Endothelial cell of umbilical vein (primary cell): ENCODE data around the gene TMSB10.

Experiments
- CTCF ChIP-seq, 2 donors: IDR thresholded peaks; 1 replicate in 1 of 2; 2 replicates in 1 of 2; pipeline ENCODE4 v1.5.1; 2011; ENCODE audit warnings: low read length in 2 of 2, mild to moderate bottlenecking in 2 of 2, moderate library complexity in 2 of 2, control low read depth in 1 of 2, inconsistent platforms in 1 of 2, low read depth in 1 of 2; ENCODE audit not compliant: insufficient read depth in 1 of 2; ENCODE audit errors: extremely low read depth in 1 of 2
- EZH2 ChIP-seq: IDR thresholded peaks from 2 replicates; pipeline ENCODE4 v1.6.1; 2012; ENCODE audit warnings: borderline replicate concordance, low read depth, mild to moderate bottlenecking, moderate library complexity, low read length, inconsistent platforms; ENCODE audit not compliant: severe bottlenecking
- FOS ChIP-seq: IDR thresholded peaks from 2 replicates; pipeline ENCODE4 v1.6.1; 2011; ENCODE audit warnings: mild to moderate bottlenecking, low read length, moderate library complexity, borderline replicate concordance; ENCODE audit not compliant: insufficient read depth
- MAX ChIP-seq: IDR thresholded peaks from 2 replicates; pipeline ENCODE4 v1.6.1; 2011; ENCODE audit not compliant: insufficient read depth, insufficient read length
- POLR2A ChIP-seq: IDR thresholded peaks from 2 replicates; pipeline ENCODE4 v1.6.1; 2012; ENCODE audit warnings: low read depth, mild to moderate bottlenecking, control low read depth, low read length
- POLR2AphosphoS5 ChIP-seq: IDR thresholded peaks from 2 replicates; pipeline ENCODE4 v1.6.1; 2012; ENCODE audit warnings: low read depth, mild to moderate bottlenecking, control low read depth, low read length, moderate library complexity; ENCODE audit not compliant: insufficient read depth

- TF ChIP-seq CTCF (IDR thresholded peaks at IDR 0.05; ENCODE audit: extremely low read depth in 1 of 2, insufficient read depth in 1 of 2, low read depth in 1 of 2, low read length in 2 of 2) = no peak
- peak; percentile 45 for TF ChIP-seq POLR2A
- no peak for TF ChIP-seq MAX
- no peak for TF ChIP-seq EZH2
- TF ChIP-seq POLR2AphosphoS5 = peak; percentile 74
- peak; percentile 86 for TF ChIP-seq FOS
These were observed 14.6 kb downstream of the TMSB10 start for GRCh38 chr2:84919885-84920580.
